AG09319 (cell line): Measurements from ENCODE around the gene TSC22D2.

Experiments
- DNase-seq: peaks from one replicate; pipeline ENCODE4 v3.0.0-alpha.2; 2010; ENCODE audit warnings: low read depth; ENCODE audit errors: extremely low read depth
- TF ChIP-seq, protein P1 (sequence below): IDR thresholded peaks from 2 replicates; pipeline ENCODE4 v1.5.1; 2011; ENCODE audit warnings: low read depth, mild to moderate bottlenecking, inconsistent platforms, low read length, moderate library complexity

TSC22D2 gene

DNA sequence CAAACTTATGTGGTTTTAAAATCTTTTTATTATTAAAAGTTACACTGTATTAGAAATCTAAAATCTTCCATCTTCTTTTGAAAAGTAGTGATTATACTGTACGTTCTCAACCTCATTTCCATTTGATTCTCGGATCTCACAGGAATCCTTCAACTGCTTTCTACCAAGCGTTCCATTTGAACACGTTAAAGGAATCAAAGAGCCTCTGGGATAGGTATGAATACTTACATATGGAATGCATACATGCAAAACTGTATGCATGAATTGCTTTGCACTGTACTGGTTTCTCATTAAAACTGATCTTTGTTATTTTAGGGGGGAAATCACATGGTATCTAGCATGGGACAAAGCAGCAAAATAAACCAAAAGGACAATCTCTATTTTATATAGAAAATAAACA, 14.8 kb downstream of the TSC22D2 start:
- DNase-seq, result no peak
- TF ChIP-seq, protein P1, sequence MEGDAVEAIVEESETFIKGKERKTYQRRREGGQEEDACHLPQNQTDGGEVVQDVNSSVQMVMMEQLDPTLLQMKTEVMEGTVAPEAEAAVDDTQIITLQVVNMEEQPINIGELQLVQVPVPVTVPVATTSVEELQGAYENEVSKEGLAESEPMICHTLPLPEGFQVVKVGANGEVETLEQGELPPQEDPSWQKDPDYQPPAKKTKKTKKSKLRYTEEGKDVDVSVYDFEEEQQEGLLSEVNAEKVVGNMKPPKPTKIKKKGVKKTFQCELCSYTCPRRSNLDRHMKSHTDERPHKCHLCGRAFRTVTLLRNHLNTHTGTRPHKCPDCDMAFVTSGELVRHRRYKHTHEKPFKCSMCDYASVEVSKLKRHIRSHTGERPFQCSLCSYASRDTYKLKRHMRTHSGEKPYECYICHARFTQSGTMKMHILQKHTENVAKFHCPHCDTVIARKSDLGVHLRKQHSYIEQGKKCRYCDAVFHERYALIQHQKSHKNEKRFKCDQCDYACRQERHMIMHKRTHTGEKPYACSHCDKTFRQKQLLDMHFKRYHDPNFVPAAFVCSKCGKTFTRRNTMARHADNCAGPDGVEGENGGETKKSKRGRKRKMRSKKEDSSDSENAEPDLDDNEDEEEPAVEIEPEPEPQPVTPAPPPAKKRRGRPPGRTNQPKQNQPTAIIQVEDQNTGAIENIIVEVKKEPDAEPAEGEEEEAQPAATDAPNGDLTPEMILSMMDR, result no peak

DNA sequence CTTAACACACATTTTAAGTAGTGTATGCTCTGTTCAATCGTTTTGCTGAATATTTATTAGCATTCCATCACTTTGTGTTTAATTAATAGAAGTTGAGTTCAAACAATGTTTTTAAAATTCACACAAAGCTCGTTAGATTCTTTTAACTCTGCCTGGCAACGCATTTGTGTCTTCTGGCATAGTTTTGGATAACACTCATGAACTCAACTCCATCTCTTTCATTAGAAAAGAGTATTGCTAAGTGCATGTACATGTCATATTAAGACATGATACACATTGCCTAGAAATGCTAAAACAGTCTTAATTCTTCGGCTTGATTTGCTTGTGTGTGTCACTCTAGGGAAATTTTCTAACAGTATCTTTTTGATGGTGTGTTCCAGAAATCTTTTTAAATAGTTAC, 15.7 kb downstream of the TSC22D2 start:
- DNase-seq, result no peak
- TF ChIP-seq, protein P1, result no peak

DNA sequence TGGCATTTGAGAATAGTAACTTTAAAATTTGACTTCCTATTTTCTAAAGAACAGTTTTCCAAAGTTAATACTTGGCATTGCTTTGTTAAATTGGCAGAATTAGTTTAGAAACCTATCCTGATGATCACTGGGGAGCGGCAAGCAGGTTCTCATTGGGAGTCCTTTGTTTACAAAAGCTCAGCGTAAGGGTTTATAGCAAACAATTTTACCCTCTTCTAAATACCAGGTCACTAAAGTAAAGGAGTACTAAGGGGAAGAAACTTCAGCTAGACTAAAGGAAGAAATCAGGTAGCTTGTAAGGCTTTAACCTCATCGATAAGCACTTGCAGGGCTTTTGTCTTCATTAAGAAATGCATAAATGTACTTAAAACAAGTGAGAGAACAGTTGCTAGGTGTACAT, 18.2 kb downstream of the TSC22D2 start:
- DNase-seq, result no peak
- TF ChIP-seq, protein P1, result no peak

DNA sequence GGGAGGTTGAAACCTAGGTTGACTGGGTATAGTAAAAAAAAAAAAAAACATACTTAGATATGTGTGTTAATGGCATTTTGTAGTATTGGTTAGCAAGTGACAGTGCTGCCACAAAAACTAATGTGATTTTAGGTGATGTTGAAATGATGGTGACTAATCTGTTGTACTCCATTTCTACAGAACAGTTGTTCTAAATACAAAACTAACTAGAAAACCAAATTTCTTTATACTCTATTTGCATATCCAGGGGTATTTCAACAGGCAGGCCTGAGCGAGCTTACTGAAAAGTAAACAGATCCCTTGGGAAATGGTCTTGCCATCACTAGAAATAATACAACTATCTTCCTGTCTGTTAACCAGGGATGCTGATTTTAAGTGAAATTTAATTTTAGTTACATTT, 20.5 kb downstream of the TSC22D2 start:
- no peak for DNase-seq

DNA sequence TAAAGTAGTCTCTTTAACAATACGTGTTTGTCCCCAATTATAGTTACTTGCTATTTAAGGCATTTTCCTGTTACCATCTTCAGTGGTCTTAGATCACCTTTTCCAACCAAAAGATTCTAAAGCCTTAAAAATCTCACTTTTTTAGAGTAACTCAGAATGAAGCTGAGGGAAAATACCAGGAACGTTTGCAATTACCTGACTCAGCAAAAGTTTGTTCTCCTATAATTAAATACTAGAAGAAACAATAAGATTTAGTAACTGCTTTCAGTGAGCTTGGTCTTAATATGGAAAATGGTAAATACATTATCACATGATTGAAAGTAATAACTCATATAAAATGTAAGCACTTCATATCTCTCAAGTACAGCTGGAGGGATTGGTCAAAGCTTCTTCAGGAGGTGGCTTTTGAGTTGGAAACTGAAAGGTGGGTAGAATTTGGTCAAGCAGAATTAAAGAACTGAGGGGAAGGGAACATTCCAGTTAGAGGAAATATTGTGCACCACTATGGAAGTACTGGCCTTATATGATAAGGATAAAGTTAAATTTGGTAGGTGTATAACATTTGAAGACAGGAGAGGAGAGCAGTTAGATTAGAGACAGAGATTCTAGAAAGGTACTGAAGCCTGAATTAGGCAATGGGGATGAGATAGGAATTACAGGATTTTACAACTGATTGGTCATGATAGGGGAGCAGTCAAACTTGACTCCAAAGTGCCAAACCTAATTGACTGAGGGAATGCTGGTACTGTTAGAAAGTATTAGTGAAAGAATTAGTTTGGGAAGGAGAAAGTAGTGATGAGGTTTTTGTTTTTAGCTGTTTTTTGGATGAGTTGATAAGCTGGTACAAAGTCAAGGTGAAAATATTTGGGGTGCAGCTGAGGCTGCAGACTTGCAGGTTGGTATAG, 21.9 kb downstream of the TSC22D2 start:
- TF ChIP-seq, protein P1, result no peak
- DNase-seq, result no peak

More for the DNA sequence above, 20.5 kb downstream of the TSC22D2 start:
- TF ChIP-seq, protein P1, result no peak

DNA sequence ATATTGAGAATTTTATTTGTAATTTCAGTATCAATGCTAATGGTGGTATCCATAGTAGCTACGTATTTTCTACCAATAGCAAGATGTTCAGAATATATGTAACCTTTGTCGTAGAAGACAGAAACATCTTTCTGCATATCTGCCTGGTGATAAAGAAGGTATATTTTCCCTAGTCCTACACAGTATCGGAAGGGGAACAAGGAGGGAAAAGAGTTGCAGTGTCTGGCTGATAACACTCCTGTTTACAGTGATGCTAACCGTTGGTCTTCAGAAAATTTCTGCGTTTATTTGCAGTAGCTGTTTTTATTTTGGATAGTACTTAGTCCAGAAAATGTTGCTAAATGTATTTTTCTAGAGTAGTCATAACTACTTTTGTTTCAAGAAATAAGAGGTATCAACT, 25.2 kb downstream of the TSC22D2 start:
- DNase-seq, result no peak
- TF ChIP-seq, protein P1, result no peak

DNA sequence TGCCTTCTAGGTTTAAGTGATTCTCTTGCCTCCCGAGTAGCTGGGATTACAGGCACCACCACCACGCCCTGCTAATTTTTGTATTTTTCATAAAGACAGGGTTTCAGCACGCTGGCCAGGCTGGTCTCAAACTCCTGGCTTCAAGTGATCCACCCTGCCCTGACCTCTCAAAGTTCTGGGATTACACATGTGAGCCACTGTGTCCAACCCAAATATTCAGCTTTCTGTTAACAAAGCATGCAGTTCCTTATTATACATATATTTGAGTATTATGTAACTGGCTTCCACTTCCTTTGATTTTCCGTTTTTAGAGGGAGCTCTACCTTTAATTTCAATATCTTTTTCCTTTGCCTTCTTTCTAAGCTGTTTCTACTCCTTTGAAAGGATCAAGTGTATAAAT, 26.1 kb downstream of the TSC22D2 start:
- DNase-seq, result no peak
- TF ChIP-seq, protein P1, result no peak
